Endothelial cell of umbilical vein (primary cell): ENCODE results near the gene MTCL1. TPM values are rescaled to one million over a fixed set of nuclear protein-coding genes. Genes with fewer than 3 reads are reported as not detected.

Source experiments
- BruUV-seq: library from RNA; stranded (reverse); fragments of 400-500 nt; replicated peaks from 2 replicates; lab custom pipeline; 2021; lab: Mats Ljungman, UMichigan
- CTCF ChIA-PET: fragments of 300-600, 350-600 bp; sonication (Branson Sonifier 250); formaldehyde crosslinking; loops from one replicate; lab custom pipeline; 2021; ENCODE audit warnings: antibody characterized with exemption, inconsistent platforms; lab: Charles Lee
- POLR2A ChIA-PET: fragments of 300-600, 350-600 bp; sonication (Branson Sonifier 250); formaldehyde crosslinking; loops from one replicate; lab custom pipeline; 2021; ENCODE audit warnings: antibody characterized with exemption, inconsistent platforms; lab: Charles Lee
- DNase-seq: peaks from one replicate; pipeline ENCODE4 v3.0.0-alpha.2; 2011; ENCODE audit warnings: low read depth, low spot score
- FAIRE-seq: peaks from 2 replicates; lab custom pipeline; 2011; peaks lifted over from hg19 to GRCh38; lab: Jason Lieb, UNC
- H2AFZ ChIP-seq: 2 replicates; pipeline ENCODE4 v1.6.0; 2012; ENCODE audit warnings: low read depth, low read length, control low read depth, inconsistent platforms
- H3K27ac ChIP-seq: 2 replicates; pipeline ENCODE4 v1.5.1; 2011; ENCODE audit warnings: low read depth, mild to moderate bottlenecking, control low read depth, low read length, moderate library complexity; ENCODE audit not compliant: insufficient read depth
- H3K27me3 ChIP-seq, 2 experiments: 2 replicates each; pipeline versions ENCODE4 v1.6.0 to v1.6.1; 2011; ENCODE audit warnings: low read length in 2 of 2, mixed read lengths in 1 of 2; ENCODE audit not compliant: control insufficient read depth in 2 of 2, insufficient read depth in 2 of 2
- H3K36me3 ChIP-seq, 2 experiments: 2 replicates in 1 of 2; 3 replicates in 1 of 2; pipeline ENCODE4 v1.5.1; 2011; ENCODE audit warnings: low read length in 2 of 2, mild to moderate bottlenecking in 1 of 2, moderate library complexity in 1 of 2; ENCODE audit not compliant: control insufficient read depth in 2 of 2, insufficient read depth in 2 of 2; ENCODE audit errors: extremely low read depth in 1 of 2
- H3K4me1 ChIP-seq: 3 replicates; pipeline ENCODE4 v1.5.1; 2011; ENCODE audit warnings: mild to moderate bottlenecking, low read length; ENCODE audit not compliant: control insufficient read depth, insufficient read depth; ENCODE audit errors: extremely low read depth
- H3K4me2 ChIP-seq: 2 replicates; pipeline ENCODE4 v1.6.1; 2011; ENCODE audit warnings: low read length, control low read depth, mixed read lengths; ENCODE audit not compliant: insufficient read depth
- H3K4me3 ChIP-seq, 3 experiments: fragments of 200-600 bp in 1 of 3; sonication (generic), shearing (Covaris generic) in 1 of 3; replicated peaks in 1 of 3; 2 replicates each; pipeline ENCODE4 v1.5.1; 2011 to 2016; ENCODE audit warnings: control low read depth in 3 of 3, low read length in 3 of 3, mild to moderate bottlenecking in 2 of 3, inconsistent platforms in 1 of 3, low read depth in 1 of 3, moderate library complexity in 1 of 3; ENCODE audit not compliant: insufficient read depth in 1 of 3
- H3K79me2 ChIP-seq: 2 replicates; pipeline ENCODE4 v1.6.0; 2012; ENCODE audit warnings: low read length, inconsistent platforms; ENCODE audit not compliant: control insufficient read depth, insufficient read depth
- H3K9ac ChIP-seq: replicated peaks from 2 replicates; pipeline ENCODE3; 2011; ENCODE audit warnings: low read length, control low read depth; ENCODE audit not compliant: insufficient read depth; ENCODE audit errors: extremely low read depth
- H3K9me1 ChIP-seq: replicated peaks from 3 replicates; pipeline ENCODE4 v1.6.0; 2011; ENCODE audit warnings: mild to moderate bottlenecking, low read length; ENCODE audit not compliant: control insufficient read depth, insufficient read depth; ENCODE audit errors: extremely low read depth
- H3K9me3 ChIP-seq: replicated peaks from 2 replicates; pipeline ENCODE4 v1.5.1; 2012; ENCODE audit warnings: low read length, inconsistent platforms; ENCODE audit not compliant: control insufficient read depth, insufficient read depth
- H4K20me1 ChIP-seq: replicated peaks from 2 replicates; pipeline ENCODE3; 2011; ENCODE audit warnings: mild to moderate bottlenecking, low read length; ENCODE audit not compliant: control insufficient read depth, insufficient read depth; ENCODE audit errors: extremely low read depth
- FOS ChIP-seq: IDR thresholded peaks from 2 replicates; pipeline ENCODE4 v1.6.1; 2011; ENCODE audit warnings: mild to moderate bottlenecking, low read length, moderate library complexity, borderline replicate concordance; ENCODE audit not compliant: insufficient read depth
- GATA2 ChIP-seq: IDR thresholded peaks from 2 replicates; pipeline ENCODE4 v1.7.0; 2011; ENCODE audit warnings: low read depth, mild to moderate bottlenecking, moderate library complexity, mixed read lengths, low read length; ENCODE audit not compliant: insufficient read length, insufficient read depth
- dilution Hi-C: fragments of 300-500 bp; cut with MboI; formaldehyde crosslinking; loops from one replicate; pipeline ENCODE4 v1.15.0; 2019; ENCODE audit warnings: low sequenced_read_pairs; ENCODE audit not compliant: extremely low pct_ligation_motif_present
- intact Hi-C: fragments of 100-400 bp; cut with micrococcal nuclease; formaldehyde crosslinking; loops from one replicate; pipeline ENCODE4 v1.10.0; 2022
- polyA plus RNA-seq, 4 experiments: library from polyadenylated mRNA; depleted of rRNA in 3 of 4; stranded (reverse) in 3 of 4; unstranded in 1 of 4; fragments of >200 nt; gene quantifications; 2 replicates each; pipeline versions ENCODE4 v1.2.1 to v1.2.3, GENCODE V29; 2011 to 2012; ENCODE audit warnings: missing spikeins in 1 of 4
- total RNA-seq: library from RNA; stranded (reverse); gene quantifications from 2 replicates; pipeline ENCODE4 v1.2.3, GENCODE V29; 2021
- TF ChIP-seq, protein P1 (sequence below): IDR thresholded peaks from 2 replicates; pipeline ENCODE4 v1.6.1; 2011; ENCODE audit not compliant: insufficient read depth, insufficient read length
- TF ChIP-seq, protein P2 (sequence below), 2 donors: IDR thresholded peaks; 1 replicate in 1 of 2; 2 replicates in 1 of 2; pipeline ENCODE4 v1.5.1; 2011; ENCODE audit warnings: low read length in 2 of 2, mild to moderate bottlenecking in 2 of 2, moderate library complexity in 2 of 2, control low read depth in 1 of 2, inconsistent platforms in 1 of 2, low read depth in 1 of 2; ENCODE audit not compliant: insufficient read depth in 1 of 2; ENCODE audit errors: extremely low read depth in 1 of 2

The MTCL1 gene
- total and polyA plus RNA-seq, 2 donors (not counting 3 experiments of a cell fraction or from before 2014, with no cell fraction given) = 11.9 to 75.7 TPM

DNA sequence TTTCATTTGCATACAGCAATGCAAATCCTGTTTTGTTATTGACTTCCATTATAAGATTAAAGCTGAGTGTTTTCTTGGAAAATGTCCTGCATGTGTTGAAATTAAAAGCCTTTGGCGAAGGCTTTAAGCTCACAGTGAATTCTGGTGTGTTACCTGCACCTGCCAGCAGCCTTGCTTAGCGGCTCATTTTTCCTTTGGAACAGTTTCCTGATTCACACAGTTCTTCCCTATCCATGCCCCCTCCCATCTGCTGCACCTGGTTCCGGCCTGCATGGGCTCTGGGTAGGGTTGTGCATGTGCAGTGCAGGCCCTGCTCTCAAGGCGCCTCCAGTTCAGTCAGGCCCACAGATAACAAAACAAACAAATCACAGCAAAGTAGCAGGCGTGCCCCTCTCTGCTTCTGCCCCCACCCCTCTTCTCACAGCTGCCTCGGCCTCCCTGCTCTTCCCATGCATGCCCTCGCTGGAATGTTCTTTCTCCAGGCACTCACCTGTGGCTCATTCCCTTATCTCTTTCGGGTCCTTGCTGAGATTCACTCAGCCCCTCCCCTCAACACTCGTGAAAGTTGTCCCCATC, 15.8 kb downstream of the MTCL1 start:
- Histone ChIP-seq H3K27me3 (no peaks in the 10 kb centered on the region), H3K4me2 (no peak overlapping the region), H3K36me3 (peaks cover 0 to 6% of the 10 kb centered on the region in 2 experiments), H3K4me1 (no peaks in the 10 kb centered on the region), H3K9ac (no peak overlapping the region), H2AFZ (no peak overlapping the region), H4K20me1 (no peaks in the 10 kb centered on the region), H3K4me3 (no peak overlapping the region), H3K27ac (no peak overlapping the region), H3K9me3 (no peaks in the 10 kb centered on the region), H3K9me1 (no peaks in the 10 kb centered on the region), H3K79me2 (peaks cover 57% of the 10 kb centered on the region)
- dilution Hi-C loops (no loop called here), intact Hi-C loops (no loop called here)
- BruUV-seq = no TSS peak
- ChIA-PET POLR2A (no interaction called here), CTCF (interaction anchor here (0.5 to 2.4 kb wide), 5 partner anchors 9 to 352 kb away, joined by 3 to 15 read pairs (median 3); no protein-coding TSS in a partner anchor)
- FAIRE-seq (no peak), DNase-seq (no peak)
- TF ChIP-seq, protein P1, sequence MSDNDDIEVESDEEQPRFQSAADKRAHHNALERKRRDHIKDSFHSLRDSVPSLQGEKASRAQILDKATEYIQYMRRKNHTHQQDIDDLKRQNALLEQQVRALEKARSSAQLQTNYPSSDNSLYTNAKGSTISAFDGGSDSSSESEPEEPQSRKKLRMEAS = no peak
- TF ChIP-seq, protein P2, sequence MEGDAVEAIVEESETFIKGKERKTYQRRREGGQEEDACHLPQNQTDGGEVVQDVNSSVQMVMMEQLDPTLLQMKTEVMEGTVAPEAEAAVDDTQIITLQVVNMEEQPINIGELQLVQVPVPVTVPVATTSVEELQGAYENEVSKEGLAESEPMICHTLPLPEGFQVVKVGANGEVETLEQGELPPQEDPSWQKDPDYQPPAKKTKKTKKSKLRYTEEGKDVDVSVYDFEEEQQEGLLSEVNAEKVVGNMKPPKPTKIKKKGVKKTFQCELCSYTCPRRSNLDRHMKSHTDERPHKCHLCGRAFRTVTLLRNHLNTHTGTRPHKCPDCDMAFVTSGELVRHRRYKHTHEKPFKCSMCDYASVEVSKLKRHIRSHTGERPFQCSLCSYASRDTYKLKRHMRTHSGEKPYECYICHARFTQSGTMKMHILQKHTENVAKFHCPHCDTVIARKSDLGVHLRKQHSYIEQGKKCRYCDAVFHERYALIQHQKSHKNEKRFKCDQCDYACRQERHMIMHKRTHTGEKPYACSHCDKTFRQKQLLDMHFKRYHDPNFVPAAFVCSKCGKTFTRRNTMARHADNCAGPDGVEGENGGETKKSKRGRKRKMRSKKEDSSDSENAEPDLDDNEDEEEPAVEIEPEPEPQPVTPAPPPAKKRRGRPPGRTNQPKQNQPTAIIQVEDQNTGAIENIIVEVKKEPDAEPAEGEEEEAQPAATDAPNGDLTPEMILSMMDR (IDR thresholded peaks at IDR 0.05; ENCODE audit: extremely low read depth in 1 of 2, insufficient read depth in 1 of 2, low read depth in 1 of 2, low read length in 2 of 2) = no peak
- no peak for TF ChIP-seq FOS
- TF ChIP-seq GATA2 = no peak
